Karpas-422 (cell line): Measurements from ENCODE around the gene PRSS8. TPM values are rescaled to one million over a fixed set of nuclear protein-coding genes. Genes with fewer than 3 reads are reported as not detected.
A peak's percentile ranks its signal among the peaks of the same experiment; 100 is the strongest.
"Not testable (repeated sequence)": the region's sequence is repeated elsewhere in the genome, so short reads cannot be mapped to it uniquely, and the experiment has no call there.

Source experiments
- DNase-seq: peaks from one replicate; pipeline ENCODE4 v3.0.0-alpha.2; 2015
- H2AFZ ChIP-seq: fragments of 200-600 bp; sonication (generic); 2 replicates; pipeline ENCODE4 v1.6.1; 2014; ENCODE audit warnings: antibody characterized with exemption, low read length, mixed read lengths
- H3K27ac ChIP-seq: fragments of 200-600 bp; sonication (generic); 2 replicates; pipeline ENCODE4 v1.5.1; 2014; ENCODE audit warnings: mild to moderate bottlenecking, low read length, moderate library complexity
- H3K27me3 ChIP-seq: fragments of 200-600 bp; sonication (generic); 2 replicates; pipeline ENCODE4 v1.6.1; 2014; ENCODE audit warnings: low read length, mixed read lengths
- H3K36me3 ChIP-seq: fragments of 200-600 bp; sonication (generic); 2 replicates; pipeline ENCODE4 v1.6.1; 2014; ENCODE audit warnings: low read length, mixed read lengths; ENCODE audit not compliant: insufficient read depth
- H3K4me1 ChIP-seq: fragments of 200-600 bp; sonication (generic); 2 replicates; pipeline ENCODE4 v1.6.1; 2014; ENCODE audit warnings: mild to moderate bottlenecking, low read length, mixed read lengths
- H3K4me2 ChIP-seq: fragments of 200-600 bp; sonication (generic); 2 replicates; pipeline ENCODE4 v1.6.1; 2014; ENCODE audit warnings: low read length, low read depth, mild to moderate bottlenecking; ENCODE audit not compliant: poor library complexity, severe bottlenecking
- H3K4me3 ChIP-seq: fragments of 200-600 bp; sonication (generic); 2 replicates; pipeline ENCODE4 v1.5.1; 2014; ENCODE audit warnings: mild to moderate bottlenecking, antibody characterized with exemption, low read length, mixed read lengths
- H3K79me2 ChIP-seq: fragments of 200-600 bp; sonication (generic); 2 replicates; pipeline ENCODE4 v1.6.1; 2014; ENCODE audit warnings: mild to moderate bottlenecking, low read length, mixed read lengths
- H3K9ac ChIP-seq: fragments of 200-600 bp; sonication (generic); 2 replicates; pipeline ENCODE4 v1.6.0; 2014; ENCODE audit warnings: low read length
- H3K9me2 ChIP-seq: fragments of 200-600 bp; sonication (generic), shearing (Covaris generic); replicated peaks from 2 replicates; pipeline ENCODE4 v1.6.0; 2014; ENCODE audit warnings: mild to moderate bottlenecking, low read length, moderate library complexity; ENCODE audit not compliant: insufficient read depth
- H3K9me3 ChIP-seq: fragments of 300-700, 200-600 bp; sonication (generic); 2 replicates; pipeline ENCODE4 v1.6.1; 2014; ENCODE audit warnings: low read length, mixed read lengths
- H4K20me1 ChIP-seq: fragments of 200-600 bp; sonication (generic); 2 replicates; pipeline ENCODE4 v1.6.1; 2014; ENCODE audit warnings: mild to moderate bottlenecking, antibody characterized with exemption, low read length, low read depth; ENCODE audit not compliant: insufficient read depth
- total RNA-seq: library from RNA; depleted of rRNA; stranded (reverse); fragments of >200 nt; shearing (Covaris generic); gene quantifications from 2 replicates; pipeline ENCODE4 v1.2.3, GENCODE V29; 2014; ENCODE audit warnings: low replicate concordance

PRSS8 gene
- total RNA-seq, 1 experiment from 2014 or later: not detected

- Histone ChIP-seq H3K9ac (no peak overlapping the region), H3K4me2 (no peak overlapping the region), H3K4me1 (peaks cover 5% of the 10 kb centered on the region), H4K20me1 (no peaks in the 10 kb centered on the region), H3K9me3 (no peaks in the 10 kb centered on the region), H3K4me3 (no peak overlapping the region), H3K36me3 (no peaks in the 10 kb centered on the region), H3K79me2 (no peaks in the 10 kb centered on the region), H3K9me2 (no peaks in the 10 kb centered on the region), H2AFZ (no peak overlapping the region), H3K27ac (no peak overlapping the region), H3K27me3 (no peaks in the 10 kb centered on the region)
- DNase-seq: no peak
Observed at GRCh38 chr16:31148896-31149295, 13.4 kb upstream of the PRSS8 start.

GRCh38 chr16:31148281-31148728 is 12.8 kb upstream of the PRSS8 start:
- Histone ChIP-seq H2AFZ (no peak overlapping the region), H3K9me3 (no peaks in the 10 kb centered on the region)

GRCh38 chr16:31147574-31147973 is 12.0 kb upstream of the PRSS8 start:
- H3K4me1 ChIP-seq: peaks cover 9% of the 10 kb centered on the region
- no peak overlapping the region for H3K9ac ChIP-seq
- H3K4me3 ChIP-seq: no peak overlapping the region
- H3K9me3 ChIP-seq: no peaks in the 10 kb centered on the region
- H3K79me2 ChIP-seq: no peaks in the 10 kb centered on the region
- H4K20me1 ChIP-seq: no peaks in the 10 kb centered on the region
- no peak overlapping the region for H2AFZ ChIP-seq
- no peaks in the 10 kb centered on the region for H3K9me2 ChIP-seq
- no peaks in the 10 kb centered on the region for H3K27me3 ChIP-seq
- H3K36me3 ChIP-seq: no peaks in the 10 kb centered on the region
- H3K27ac ChIP-seq: no peak overlapping the region
- no peak for DNase-seq
- H3K4me2 ChIP-seq: no peak overlapping the region

More at GRCh38 chr16:31148281-31148728, 12.8 kb upstream of the PRSS8 start:
- no peaks in the 10 kb centered on the region for H3K79me2 ChIP-seq
- H3K27ac ChIP-seq: no peak overlapping the region
- no peaks in the 10 kb centered on the region for H3K27me3 ChIP-seq
- H4K20me1 ChIP-seq: no peaks in the 10 kb centered on the region
- H3K4me3 ChIP-seq: no peak overlapping the region
- no peaks in the 10 kb centered on the region for H3K36me3 ChIP-seq
- H3K9me2 ChIP-seq: no peaks in the 10 kb centered on the region
- H3K4me1 ChIP-seq: peaks cover 5% of the 10 kb centered on the region
- H3K9ac ChIP-seq: no peak overlapping the region
- DNase-seq: no peak
- H3K4me2 ChIP-seq: no peak overlapping the region

- Histone ChIP-seq H3K79me2 (no peaks in the 10 kb centered on the region), H3K27ac (no peak overlapping the region)
- DNase-seq: no peak
Observed at GRCh38 chr16:31145398-31145990, 10.0 kb upstream of the PRSS8 start.

GRCh38 chr16:31144418-31144817 is 8.9 kb upstream of the PRSS8 start:
- not testable (repeated sequence) for DNase-seq

More at GRCh38 chr16:31145398-31145990, 10.0 kb upstream of the PRSS8 start:
- H3K9me3 ChIP-seq: no peaks in the 10 kb centered on the region
- H3K4me1 ChIP-seq: peaks cover 18% of the 10 kb centered on the region
- H3K9ac ChIP-seq: no peak overlapping the region
- no peak overlapping the region for H2AFZ ChIP-seq
- H3K9me2 ChIP-seq: no peaks in the 10 kb centered on the region
- H3K4me2 ChIP-seq: no peak overlapping the region
- H3K27me3 ChIP-seq: no peaks in the 10 kb centered on the region
- no peak overlapping the region for H3K4me3 ChIP-seq
- H4K20me1 ChIP-seq: no peaks in the 10 kb centered on the region
- no peaks in the 10 kb centered on the region for H3K36me3 ChIP-seq

GRCh38 chr16:31143694-31144148 is 8.2 kb upstream of the PRSS8 start:
- H3K4me1 ChIP-seq: peaks cover 13% of the 10 kb centered on the region
- H3K9me2 ChIP-seq: no peaks in the 10 kb centered on the region
- H2AFZ ChIP-seq: no peak overlapping the region
- no peak overlapping the region for H3K27ac ChIP-seq
- no peaks in the 10 kb centered on the region for H4K20me1 ChIP-seq
- H3K9me3 ChIP-seq: no peaks in the 10 kb centered on the region
- H3K4me2 ChIP-seq: no peak overlapping the region
- no peak overlapping the region for H3K4me3 ChIP-seq
- no peaks in the 10 kb centered on the region for H3K36me3 ChIP-seq
- DNase-seq: no peak
- no peaks in the 10 kb centered on the region for H3K79me2 ChIP-seq
- no peak overlapping the region for H3K9ac ChIP-seq
- no peaks in the 10 kb centered on the region for H3K27me3 ChIP-seq

More at GRCh38 chr16:31144418-31144817, 8.9 kb upstream of the PRSS8 start:
- not testable (repeated sequence) for H3K4me3 ChIP-seq, H3K9me3 ChIP-seq, H3K4me2 ChIP-seq, H3K9me2 ChIP-seq, H3K36me3 ChIP-seq, H3K27ac ChIP-seq, H3K27me3 ChIP-seq, H3K79me2 ChIP-seq, H4K20me1 ChIP-seq, H2AFZ ChIP-seq, H3K9ac ChIP-seq
- H3K4me1 ChIP-seq: peaks cover 13% of the 10 kb centered on the region

- Histone ChIP-seq H2AFZ (peak overlapping the region; percentile 99; the same call in 1 of the 2 replicates), H3K4me2 (peak overlapping the region; percentile 73), H3K4me1 (peaks cover 13% of the 10 kb centered on the region), H3K79me2 (no peaks in the 10 kb centered on the region), H3K9ac (no peak overlapping the region), H3K9me2 (no peaks in the 10 kb centered on the region), H4K20me1 (no peaks in the 10 kb centered on the region), H3K27ac (no peak overlapping the region), H3K4me3 (peak overlapping the region; percentile 65; the same call in 1 of the 2 replicates), H3K27me3 (no peaks in the 10 kb centered on the region), H3K9me3 (no peaks in the 10 kb centered on the region), H3K36me3 (no peaks in the 10 kb centered on the region)
- no peak for DNase-seq
Observed at GRCh38 chr16:31143011-31143693, 7.6 kb upstream of the PRSS8 start.

GRCh38 chr16:31142109-31143010 is 6.8 kb upstream of the PRSS8 start:
- peak; percentile 100 for DNase-seq
- H3K36me3 ChIP-seq: no peaks in the 10 kb centered on the region
- peak overlapping the region; percentile 79 for H3K4me2 ChIP-seq
- no peak overlapping the region for H3K27ac ChIP-seq
- no peaks in the 10 kb centered on the region for H3K9me3 ChIP-seq
- H2AFZ ChIP-seq: peak overlapping the region; percentile 99
- H3K9me2 ChIP-seq: no peaks in the 10 kb centered on the region
- H3K27me3 ChIP-seq: no peaks in the 10 kb centered on the region
- peaks cover 13% of the 10 kb centered on the region for H3K4me1 ChIP-seq
- H3K4me3 ChIP-seq: peak overlapping the region; percentile 65; the same call in 1 of the 2 replicates
- H3K9ac ChIP-seq: peak overlapping the region; percentile 67
- no peaks in the 10 kb centered on the region for H4K20me1 ChIP-seq
- no peaks in the 10 kb centered on the region for H3K79me2 ChIP-seq
